Panc1 (cell line): ENCODE measurements around the gene DTNB.

Source experiments
- POLR2AphosphoS5 ChIP-seq: IDR thresholded peaks from 2 replicates; pipeline ENCODE4 v1.6.1; 2012; ENCODE audit warnings: mild to moderate bottlenecking, low read depth, low read length, moderate library complexity
- TCF7L2 ChIP-seq: IDR thresholded peaks from 2 replicates; pipeline ENCODE4 v1.6.1; 2011; ENCODE audit warnings: mild to moderate bottlenecking, low read depth, low read length, inconsistent platforms
- TF ChIP-seq, protein P1 (sequence below): fragments of 450-650 bp; IDR thresholded peaks from 2 replicates; pipeline ENCODE4 v1.5.1; 2017; ENCODE audit warnings: mild to moderate bottlenecking
- TF ChIP-seq, protein P2 (sequence below), 2 experiments: IDR thresholded peaks; 2 replicates each; pipeline ENCODE4 v1.6.1; 2011 to 2012; ENCODE audit warnings: low read depth in 2 of 2, control low read depth in 1 of 2, low read length in 1 of 2, mild to moderate bottlenecking in 1 of 2, moderate library complexity in 1 of 2; ENCODE audit not compliant: insufficient read depth in 1 of 2

DNA sequence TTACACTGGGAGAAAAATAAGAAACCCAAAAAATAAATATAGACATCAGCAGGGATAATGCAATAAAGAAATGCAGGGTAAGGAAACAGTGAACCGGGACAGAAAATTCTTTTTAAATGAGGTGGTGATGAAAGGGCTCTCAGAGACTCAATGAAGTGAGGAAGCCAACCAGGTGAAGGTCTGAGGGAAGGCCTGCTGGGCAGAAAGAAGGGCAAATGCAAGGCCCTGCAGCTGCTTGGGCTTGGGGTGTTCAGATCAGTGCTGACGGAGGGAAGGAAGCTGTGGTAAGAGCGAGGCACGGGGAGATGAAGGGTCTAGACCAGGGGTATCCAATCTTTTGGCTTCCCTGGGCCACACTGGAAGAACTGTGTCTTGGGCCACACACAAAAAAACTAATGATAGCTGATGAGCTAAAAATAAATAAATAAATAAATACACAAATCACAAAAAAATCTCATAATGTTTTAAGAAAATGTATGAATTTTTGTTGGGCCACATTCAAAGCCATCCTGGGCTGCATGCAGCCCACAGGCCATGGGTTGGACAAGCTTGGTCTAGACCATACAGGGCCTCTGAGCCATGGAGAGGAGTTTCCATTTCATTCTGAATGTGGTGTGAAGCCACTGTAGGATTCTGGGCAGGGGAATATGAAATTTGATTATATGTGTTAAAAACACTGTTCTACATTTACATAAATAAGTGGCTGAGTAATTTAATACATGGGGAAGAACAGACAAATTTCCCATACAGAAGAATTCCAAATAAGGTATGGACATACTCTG, 235.3 kb downstream of the DTNB start:
- TF ChIP-seq, protein P1, sequence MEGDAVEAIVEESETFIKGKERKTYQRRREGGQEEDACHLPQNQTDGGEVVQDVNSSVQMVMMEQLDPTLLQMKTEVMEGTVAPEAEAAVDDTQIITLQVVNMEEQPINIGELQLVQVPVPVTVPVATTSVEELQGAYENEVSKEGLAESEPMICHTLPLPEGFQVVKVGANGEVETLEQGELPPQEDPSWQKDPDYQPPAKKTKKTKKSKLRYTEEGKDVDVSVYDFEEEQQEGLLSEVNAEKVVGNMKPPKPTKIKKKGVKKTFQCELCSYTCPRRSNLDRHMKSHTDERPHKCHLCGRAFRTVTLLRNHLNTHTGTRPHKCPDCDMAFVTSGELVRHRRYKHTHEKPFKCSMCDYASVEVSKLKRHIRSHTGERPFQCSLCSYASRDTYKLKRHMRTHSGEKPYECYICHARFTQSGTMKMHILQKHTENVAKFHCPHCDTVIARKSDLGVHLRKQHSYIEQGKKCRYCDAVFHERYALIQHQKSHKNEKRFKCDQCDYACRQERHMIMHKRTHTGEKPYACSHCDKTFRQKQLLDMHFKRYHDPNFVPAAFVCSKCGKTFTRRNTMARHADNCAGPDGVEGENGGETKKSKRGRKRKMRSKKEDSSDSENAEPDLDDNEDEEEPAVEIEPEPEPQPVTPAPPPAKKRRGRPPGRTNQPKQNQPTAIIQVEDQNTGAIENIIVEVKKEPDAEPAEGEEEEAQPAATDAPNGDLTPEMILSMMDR, result no peak
- TF ChIP-seq, protein P2, sequence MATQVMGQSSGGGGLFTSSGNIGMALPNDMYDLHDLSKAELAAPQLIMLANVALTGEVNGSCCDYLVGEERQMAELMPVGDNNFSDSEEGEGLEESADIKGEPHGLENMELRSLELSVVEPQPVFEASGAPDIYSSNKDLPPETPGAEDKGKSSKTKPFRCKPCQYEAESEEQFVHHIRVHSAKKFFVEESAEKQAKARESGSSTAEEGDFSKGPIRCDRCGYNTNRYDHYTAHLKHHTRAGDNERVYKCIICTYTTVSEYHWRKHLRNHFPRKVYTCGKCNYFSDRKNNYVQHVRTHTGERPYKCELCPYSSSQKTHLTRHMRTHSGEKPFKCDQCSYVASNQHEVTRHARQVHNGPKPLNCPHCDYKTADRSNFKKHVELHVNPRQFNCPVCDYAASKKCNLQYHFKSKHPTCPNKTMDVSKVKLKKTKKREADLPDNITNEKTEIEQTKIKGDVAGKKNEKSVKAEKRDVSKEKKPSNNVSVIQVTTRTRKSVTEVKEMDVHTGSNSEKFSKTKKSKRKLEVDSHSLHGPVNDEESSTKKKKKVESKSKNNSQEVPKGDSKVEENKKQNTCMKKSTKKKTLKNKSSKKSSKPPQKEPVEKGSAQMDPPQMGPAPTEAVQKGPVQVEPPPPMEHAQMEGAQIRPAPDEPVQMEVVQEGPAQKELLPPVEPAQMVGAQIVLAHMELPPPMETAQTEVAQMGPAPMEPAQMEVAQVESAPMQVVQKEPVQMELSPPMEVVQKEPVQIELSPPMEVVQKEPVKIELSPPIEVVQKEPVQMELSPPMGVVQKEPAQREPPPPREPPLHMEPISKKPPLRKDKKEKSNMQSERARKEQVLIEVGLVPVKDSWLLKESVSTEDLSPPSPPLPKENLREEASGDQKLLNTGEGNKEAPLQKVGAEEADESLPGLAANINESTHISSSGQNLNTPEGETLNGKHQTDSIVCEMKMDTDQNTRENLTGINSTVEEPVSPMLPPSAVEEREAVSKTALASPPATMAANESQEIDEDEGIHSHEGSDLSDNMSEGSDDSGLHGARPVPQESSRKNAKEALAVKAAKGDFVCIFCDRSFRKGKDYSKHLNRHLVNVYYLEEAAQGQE (IDR thresholded peaks at IDR 0.05; ENCODE audit: insufficient read depth in 1 of 2, low read depth in 2 of 2, low read length in 1 of 2), result no peak
- no peak for TF ChIP-seq POLR2AphosphoS5
- TF ChIP-seq TCF7L2, result no peak
